ENCODE measurements around the gene SYVN1. TPM values are rescaled to one million over a fixed set of nuclear protein-coding genes. Genes with fewer than 3 reads are reported as not detected.

Gene SYVN1
- total and polyA plus RNA-seq, 10 of the 15 experiments (the other 5 are each of a cell fraction or from before 2014, with no cell fraction given), result 0.79 to 63.6 (median 20.1) TPM

GRCh38 chr11:65135633-65136145 lies 1.4 kb upstream of the SYVN1 start:
- ChIA-PET SMC1A (ENCODE audit: uncharacterized antibody, unreplicated experiment) (interaction anchor here (0.7 to 2.4 kb wide), 11 partner anchors 9 to 287 kb away, joined by 3 to 13 read pairs (median 6); partner anchors contain the start of genes FAU, MRPL49 and ZNHIT2), RAD21 (ENCODE audit: unreplicated experiment) (interaction anchor here (0.7 to 3.0 kb wide), 10 partner anchors 11 to 288 kb away, joined by 3 to 25 read pairs (median 5); partner anchors contain the start of genes ARL2, CAPN1, DPF2 and FAU), POLR2A (interaction anchor here (0.6 to 3.1 kb wide), 15 partner anchors 11 to 356 kb away, joined by 3 to 28 read pairs (median 7); partner anchors contain the start of genes CAPN1, FAU, MRPL49 and POLA2), CTCF (interaction anchor here (0.9 to 6.7 kb wide), 11 partner anchors 10 to 291 kb away, joined by 3 to 40 read pairs (median 6); partner anchors contain the start of genes CAPN1, CDC42BPG, CDC42EP2 and FAU)
- intact Hi-C loops (cut with micrococcal nuclease; ENCODE audit: unreplicated experiment) (loop anchor here (10.0 kb wide), 1 partner anchor 119 kb away; no protein-coding TSS in a partner anchor), in situ Hi-C loops (cut with MboI) (no loop called here)
- Histone ChIP-seq H3K79me2 (ENCODE audit: control insufficient read depth, insufficient read depth, low read length) (peaks cover 44% of the 10 kb centered on the region), H3K36me3 (ENCODE audit: control insufficient read depth in 2 of 2, insufficient read depth in 2 of 2, low read length in 1 of 2) (peaks cover 8 to 10% of the 10 kb centered on the region in 2 experiments; a peak in 3 of 4 replicates), H3K9ac (ENCODE audit: control insufficient read depth, insufficient read depth, low read length) (peak overlapping the region; percentile 96), H3K9me3 (replicated peaks; ENCODE audit: control insufficient read depth, insufficient read depth, low read length) (no peaks in the 10 kb centered on the region), H2AFZ (ENCODE audit: control insufficient read depth, low read depth, low read length) (peak overlapping the region; percentile 80), H3K4me1 (ENCODE audit: control insufficient read depth, insufficient read depth, low read length) (peaks cover 20% of the 10 kb centered on the region), H3K27me3 (replicated peaks in 1 of 2; ENCODE audit: control insufficient read depth in 2 of 2, insufficient read depth in 2 of 2, low read length in 1 of 2) (no peaks in the 10 kb centered on the region), H3K4me3 (peak overlapping the region; percentile 99), H3K27ac (ENCODE audit: control insufficient read depth, insufficient read depth) (peak overlapping the region; percentile 99), H4K20me1 (ENCODE audit: control insufficient read depth, insufficient read depth) (0 out of 2 replicates have a peak, but pooled peaks cover 4% of the 10 kb centered on the region), H3K4me2 (ENCODE audit: control insufficient read depth, insufficient read depth) (peak overlapping the region; percentile 68)
- FAIRE-seq, result no peak
- no peak for ATAC-seq
- BruUV-seq (replicated peaks), result no TSS peak
- TF ChIP-seq YY1 (IDR thresholded peaks at IDR 0.05; ENCODE audit: low read depth, low read length), result peak; percentile 20; the same call in 1 of the 2 replicates
- no peak for TF ChIP-seq ATF3 (IDR thresholded peaks at IDR 0.05; ENCODE audit: borderline replicate concordance, extremely low read depth, low read depth, low read length)
- TF ChIP-seq TAF1 (IDR thresholded peaks at IDR 0.05; ENCODE audit: borderline replicate concordance, low read depth, low read length), result 0 out of 2 replicates have a peak, but pooled peaks have one; percentile 21
- DNase-seq (ENCODE audit: low read depth, low spot score), result no peak
- WGBS (ENCODE audit: insufficient coverage, insufficient replicate concordance, low lambda C conversion rate, missing lambda C conversion rate), result 48% methylated on average over 11 of the region's 11 CpGs
